Stimulated activated CD4-positive, alpha-beta T cell treated with anti-CD3 and anti-CD28 coated beads, Interleukin-1b, Interleukin-23, amount 100 ng/mL, for 4 hours (primary cell): Measurements from ENCODE around the gene SVEP1.
"Not testable (repeated sequence)": the region's sequence is repeated elsewhere in the genome, so short reads cannot be mapped to it uniquely, and the experiment has no call there.

Source experiments
- DNase-seq, 2 donors: peaks; one replicate each; pipeline ENCODE4 v3.0.0-alpha.2; 2020; ENCODE audit warnings: low read depth in 2 of 2

The SVEP1 gene

GRCh38 chr9:110364451-110364850, 215.1 kb downstream of the SVEP1 start:
- no peak for DNase-seq

GRCh38 chr9:110358992-110359391, 220.5 kb downstream of the SVEP1 start:
- not testable (repeated sequence) for DNase-seq

GRCh38 chr9:110357505-110357904, 222.0 kb downstream of the SVEP1 start:
- no peak for DNase-seq

GRCh38 chr9:110356639-110357395, 222.7 kb downstream of the SVEP1 start:
- DNase-seq: no peak

GRCh38 chr9:110355911-110356310, 223.6 kb downstream of the SVEP1 start:
- DNase-seq: no peak

- no peak for DNase-seq
Observed at GRCh38 chr9:110351009-110351467, 228.5 kb downstream of the SVEP1 start.

- no peak for DNase-seq
Observed at GRCh38 chr9:110346325-110346724, 233.2 kb downstream of the SVEP1 start.

GRCh38 chr9:110344821-110345220, 234.7 kb downstream of the SVEP1 start:
- DNase-seq: no peak

- DNase-seq: no peak
Observed at GRCh38 chr9:110343551-110343950, 236.0 kb downstream of the SVEP1 start.

GRCh38 chr9:110340306-110340705, 239.2 kb downstream of the SVEP1 start:
- no peak for DNase-seq

- DNase-seq: no peak
Observed at GRCh38 chr9:110338143-110338542, 241.4 kb downstream of the SVEP1 start.

GRCh38 chr9:110337727-110338126, 241.8 kb downstream of the SVEP1 start, which contains the start of gene TXNDC8:
TSS of gene TXNDC8 (minus strand) at chr9:110337863.
- DNase-seq: no peak

- DNase-seq: no peak
Observed at GRCh38 chr9:110336363-110336762, 243.2 kb downstream of the SVEP1 start.

- no peak for DNase-seq
Observed at GRCh38 chr9:110334871-110335270, 244.7 kb downstream of the SVEP1 start.

GRCh38 chr9:110334183-110334582, 245.4 kb downstream of the SVEP1 start:
- DNase-seq: no peak

- no peak for DNase-seq
Observed at GRCh38 chr9:110332766-110333165, 246.8 kb downstream of the SVEP1 start.

GRCh38 chr9:110330484-110331105, 248.9 kb downstream of the SVEP1 start:
- DNase-seq: no peak

- no peak for DNase-seq
Observed at GRCh38 chr9:110329639-110330230, 249.8 kb downstream of the SVEP1 start.

- DNase-seq: no peak
Observed at GRCh38 chr9:110328763-110329162, 250.8 kb downstream of the SVEP1 start.

GRCh38 chr9:110327716-110328115, 251.8 kb downstream of the SVEP1 start:
- no peak for DNase-seq

GRCh38 chr9:110323818-110324217, 255.7 kb downstream of the SVEP1 start:
- no peak for DNase-seq

GRCh38 chr9:110320651-110321445, 258.7 kb downstream of the SVEP1 start:
- DNase-seq: no peak
